ENCODE data around the gene THSD4. TPM values are rescaled to one million over a fixed set of nuclear protein-coding genes. Genes with fewer than 3 reads are reported as not detected.

THSD4 gene
- total and polyA plus RNA-seq, 2 of the 4 experiments (the other 2 are of a cell fraction): 25.5 to 31.1 TPM

GRCh38 chr15:71597637-71598036, 482.4 kb downstream of the THSD4 start:
- no peaks in the 10 kb centered on the region for H3K36me3 ChIP-seq (ENCODE audit: control insufficient read depth, insufficient read depth, low read length)
- H3K9me1 ChIP-seq (ENCODE audit: insufficient read depth, low read length): peaks cover 3% of the 10 kb centered on the region; the same call in 1 of the 2 replicates
- H3K56ac ChIP-seq (ENCODE audit: extremely low read depth, insufficient read depth, low read length): no peak overlapping the region
- POLR2A ChIA-PET (ENCODE audit: unreplicated experiment): no interaction called here
- no CpG with 5 or more reads among the region's 8 CpGs for WGBS, 2 experiments (ENCODE audit: extremely low coverage in 2 of 2, insufficient read length in 1 of 2)
- no peak overlapping the region for H2BK5ac ChIP-seq (ENCODE audit: low read depth, low read length, poor library complexity, severe bottlenecking)
- H3K4me3 ChIP-seq (ENCODE audit: insufficient read depth, low read depth, low read length): no peak overlapping the region
- dilution Hi-C loops (cut with HindIII; ENCODE audit: low sequenced_read_pairs, unreplicated experiment): no loop called here
- H4K8ac ChIP-seq (ENCODE audit: low read depth in 2 of 2, low read length in 2 of 2): no peak overlapping the region
- no peak overlapping the region for H3K23ac ChIP-seq (ENCODE audit: low read depth, low read length)
- no peak overlapping the region for H2AFZ ChIP-seq (replicated peaks; ENCODE audit: low read length, poor library complexity)
- no peaks in the 10 kb centered on the region for H3K9me3 ChIP-seq (ENCODE audit: control insufficient read depth, insufficient read depth, low read length)
- peaks cover 7% of the 10 kb centered on the region; the same call in 1 of the 2 replicates for H4K20me1 ChIP-seq (ENCODE audit: insufficient read depth, low read length)
- H3K4me2 ChIP-seq (ENCODE audit: low read depth, low read length): no peak overlapping the region
- no peaks in the 10 kb centered on the region for H3K27me3 ChIP-seq (ENCODE audit: control insufficient read depth, insufficient read depth, low read length)
- DNase-seq (no peak), ATAC-seq (ENCODE audit: low read depth) (no peak)
- H4K5ac ChIP-seq (ENCODE audit: low read depth, low read length): no peak overlapping the region
- no peak overlapping the region for H2BK120ac ChIP-seq (ENCODE audit: low read depth, low read length)
- no peak overlapping the region for H4K91ac ChIP-seq (ENCODE audit: insufficient read depth, low read depth, low read length)
- no peak overlapping the region for H3K4ac ChIP-seq (ENCODE audit: low read depth, low read length)
- H3K4me1 ChIP-seq (ENCODE audit: control insufficient read depth, insufficient read depth, low read length): peaks cover 6% of the 10 kb centered on the region
- H2AK5ac ChIP-seq (ENCODE audit: low read depth, low read length): no peak overlapping the region
- intact Hi-C loops (cut with micrococcal nuclease): no loop called here
- H3K18ac ChIP-seq (ENCODE audit: low read depth, low read length): no peak overlapping the region
- H3K79me1 ChIP-seq (ENCODE audit: low read depth in 1 of 2, low read length in 2 of 2): peaks cover 0 to 7% of the 10 kb centered on the region in 2 experiments; a peak in 2 of 4 replicates
- no peak for TF ChIP-seq ELK1 (IDR thresholded peaks at IDR 0.05; ENCODE audit: borderline replicate concordance, low read depth, low read length)
- TF ChIP-seq CTCF (conservative IDR thresholded peaks at IDR 0.05; ENCODE audit: low read depth, low read length): no peak
- no peak for TF ChIP-seq RFX5 (IDR thresholded peaks at IDR 0.05; ENCODE audit: low read depth, low read length)
- TF ChIP-seq MXI1 (IDR thresholded peaks at IDR 0.05; ENCODE audit: borderline replicate concordance, low read depth, low read length): no peak
- TF ChIP-seq BHLHE40 (IDR thresholded peaks at IDR 0.05; ENCODE audit: low read depth, low read length): no peak
- TF ChIP-seq CHD1 (IDR thresholded peaks at IDR 0.05; ENCODE audit: low read depth, low read length): no peak
- no peak for TF ChIP-seq RAD21 (IDR thresholded peaks at IDR 0.05; ENCODE audit: low read length)
- no peak for TF ChIP-seq MAZ (IDR thresholded peaks at IDR 0.05; ENCODE audit: borderline replicate concordance, low read depth, low read length)
- no peak for TF ChIP-seq CEBPB (IDR thresholded peaks at IDR 0.05; ENCODE audit: low read depth, low read length)
- TF ChIP-seq FOS (IDR thresholded peaks at IDR 0.05; ENCODE audit: low read depth, low read length): no peak
- TF ChIP-seq MAFK (IDR thresholded peaks at IDR 0.05; ENCODE audit: low read depth, low read length): no peak
- TF ChIP-seq RCOR1 (IDR thresholded peaks at IDR 0.05; ENCODE audit: insufficient replicate concordance, low read length): no peak
- no peak for TF ChIP-seq SMC3 (IDR thresholded peaks at IDR 0.05; ENCODE audit: low read depth, low read length)
- no peak for TF ChIP-seq USF2 (IDR thresholded peaks at IDR 0.05; ENCODE audit: low read depth, low read length)
- no peak for TF ChIP-seq NFE2L2 (IDR thresholded peaks at IDR 0.05; ENCODE audit: low read depth, low read length)
- no peak for TF ChIP-seq POLR2A (IDR thresholded peaks at IDR 0.05; ENCODE audit: low read depth, low read length)
- BruUV-seq (replicated peaks): no TSS peak
- no peak overlapping the region for H3K9ac ChIP-seq (ENCODE audit: low read depth, low read length)
- CTCF ChIA-PET: no interaction called here
- no peak overlapping the region for H3K27ac ChIP-seq (ENCODE audit: insufficient read depth, low read length)
- H2BK20ac ChIP-seq (ENCODE audit: low read depth, low read length): no peak overlapping the region
- no peak overlapping the region; the same call in 1 of the 2 replicates for H3K14ac ChIP-seq (replicated peaks; ENCODE audit: low read depth, low read length)
- H2AK9ac ChIP-seq (replicated peaks; ENCODE audit: low read depth, low read length, poor library complexity): no peak overlapping the region
- H2BK15ac ChIP-seq (ENCODE audit: low read depth, low read length): no peak overlapping the region
- in situ Hi-C loops (cut with MboI; ENCODE audit: low sequenced_read_pairs): no loop called here

Data from IMR-90 (cell line).